HepG2 (cell line): ENCODE results near the gene GAS2L1. TPM values are rescaled to one million over a fixed set of nuclear protein-coding genes. Genes with fewer than 3 reads are reported as not detected.

Experiments
- DZIP1 ChIP-seq: sonication (generic); formaldehyde crosslinking; IDR thresholded peaks from 2 replicates; pipeline ENCODE4 v1.5.0; 2020; ENCODE audit warnings: mild to moderate bottlenecking, missing genetic modification reagents
- EEA1 ChIP-seq: sonication (generic); formaldehyde crosslinking; IDR thresholded peaks from 2 replicates; pipeline ENCODE4 v1.5.1; 2020; ENCODE audit warnings: mild to moderate bottlenecking, missing genetic modification reagents, borderline replicate concordance
- ELF1 ChIP-seq: sonication (generic); formaldehyde crosslinking; IDR thresholded peaks from 2 replicates; pipeline ENCODE4 v1.4.0; 2020; ENCODE audit warnings: missing genetic modification reagents
- IKZF4 ChIP-seq: sonication (generic); formaldehyde crosslinking; IDR thresholded peaks from 2 replicates; pipeline ENCODE4 v1.5.1; 2020; ENCODE audit warnings: borderline replicate concordance, mild to moderate bottlenecking, low read depth, missing genetic modification reagents; ENCODE audit errors: not compliant biosample characterization
- KAT2B ChIP-seq: fragments of 150-350 bp; IDR thresholded peaks from 2 replicates; pipeline ENCODE4 v1.6.1; 2014; ENCODE audit warnings: low read depth, low read length, borderline replicate concordance
- MEF2D ChIP-seq: sonication (generic); formaldehyde crosslinking; IDR thresholded peaks from 2 replicates; pipeline ENCODE4 v1.5.1; 2020; ENCODE audit warnings: mild to moderate bottlenecking, missing genetic modification reagents
- NFIC ChIP-seq: IDR thresholded peaks from 2 replicates; pipeline ENCODE4 v1.6.1; 2012; ENCODE audit warnings: mild to moderate bottlenecking, low read length, inconsistent platforms
- NFYC ChIP-seq: IDR thresholded peaks from 2 replicates; pipeline ENCODE4 v1.6.1; 2016; ENCODE audit warnings: missing genetic modification reagents, missing compliant biosample characterization
- POLR2A ChIP-seq, 2 experiments: IDR thresholded peaks; 2 replicates each; pipeline ENCODE4 v1.6.1; 2011; ENCODE audit warnings: low read depth in 2 of 2, low read length in 2 of 2, mild to moderate bottlenecking in 1 of 2, moderate library complexity in 1 of 2; ENCODE audit not compliant: insufficient read depth in 1 of 2
- SMC3 ChIP-seq: IDR thresholded peaks from 2 replicates; pipeline ENCODE4 v1.6.1; 2011; ENCODE audit warnings: low read length, improper control_type of control experiment
- SOX6 ChIP-seq, 2 experiments: fragments of 450-650 bp in 1 of 2; sonication (generic) in 1 of 2; formaldehyde crosslinking in 1 of 2; IDR thresholded peaks; 2 replicates each; pipeline versions ENCODE4 v1.4.0 to v1.6.1; 2017 to 2020; ENCODE audit warnings: antibody characterized with exemption in 1 of 2, mild to moderate bottlenecking in 1 of 2, missing genetic modification reagents in 1 of 2
- ZBTB34 ChIP-seq: sonication (generic); formaldehyde crosslinking; IDR thresholded peaks from 2 replicates; pipeline ENCODE4 v1.8.0; 2022; ENCODE audit warnings: mild to moderate bottlenecking, missing genetic modification reagents
- ZBTB46 ChIP-seq: sonication (generic); formaldehyde crosslinking; IDR thresholded peaks from 2 replicates; pipeline ENCODE4 v1.4.0; 2020; ENCODE audit warnings: mild to moderate bottlenecking, missing genetic modification reagents, borderline replicate concordance
- ZKSCAN1 ChIP-seq: fragments of 150-350 bp; IDR thresholded peaks from 2 replicates; pipeline ENCODE4 v1.6.1; 2014; ENCODE audit warnings: low read length
- ZNF224 ChIP-seq: sonication (generic); formaldehyde crosslinking; IDR thresholded peaks from 2 replicates; pipeline ENCODE4 v1.5.0; 2020; ENCODE audit warnings: mild to moderate bottlenecking, missing genetic modification reagents
- ZNF317 ChIP-seq: sonication (generic); formaldehyde crosslinking; IDR thresholded peaks from 2 replicates; pipeline ENCODE4 v1.5.0; 2020; ENCODE audit warnings: mild to moderate bottlenecking, missing genetic modification reagents
- ZNF556 ChIP-seq: sonication (generic); formaldehyde crosslinking; IDR thresholded peaks from 2 replicates; pipeline ENCODE4 v1.4.0; 2020; ENCODE audit warnings: mild to moderate bottlenecking, missing genetic modification reagents, borderline replicate concordance
- ZNF572 ChIP-seq: sonication (generic); formaldehyde crosslinking; IDR thresholded peaks from 2 replicates; pipeline ENCODE4 v1.5.1; 2020; ENCODE audit warnings: mild to moderate bottlenecking, missing genetic modification reagents
- ZNF75D ChIP-seq: sonication (generic); formaldehyde crosslinking; IDR thresholded peaks from 2 replicates; pipeline ENCODE4 v1.8.1; 2023; ENCODE audit warnings: missing genetic modification reagents, mild to moderate bottlenecking, borderline replicate concordance
- ZNF784 ChIP-seq: sonication (generic); formaldehyde crosslinking; IDR thresholded peaks from 2 replicates; pipeline ENCODE4 v1.5.1; 2020; ENCODE audit warnings: missing genetic modification reagents, mild to moderate bottlenecking, borderline replicate concordance
- ZNF883 ChIP-seq: sonication (generic); formaldehyde crosslinking; IDR thresholded peaks from 2 replicates; pipeline ENCODE4 v1.5.1; 2020; ENCODE audit warnings: mild to moderate bottlenecking, missing genetic modification reagents; ENCODE audit errors: not compliant biosample characterization
- polyA plus RNA-seq, 8 experiments: library from polyadenylated mRNA; depleted of rRNA in 3 of 8; stranded (reverse) in 7 of 8; unstranded in 1 of 8; fragments of >200 nt; fragmentation: Illumina TruSeq in 4 of 8; extraction: Trizol in 4 of 8; gene quantifications; 2 replicates each; pipeline versions ENCODE4 v1.2.1 to v1.2.3, GENCODE V29; 2011 to 2016; ENCODE audit warnings: low read depth in 4 of 8, missing spikeins in 1 of 8, mixed read lengths in 1 of 8; ENCODE audit not compliant: insufficient read depth in 1 of 8
- total RNA-seq, 5 experiments: library from RNA; depleted of rRNA; stranded (reverse); fragments of >200 nt; fragmentation: Illumina TruSeq; extraction: Trizol; gene quantifications; 2 replicates each; pipeline ENCODE4 v1.2.3, GENCODE V29; 2016; ENCODE audit warnings: low read depth in 1 of 5

The GAS2L1 gene
- total and polyA plus RNA-seq, 2 of the 13 experiments (the other 11 are each of a cell fraction or from before 2014, with no cell fraction given) = 1.8 to 3.3 TPM

GRCh38 chr22:29267858-29268510 lies 38.5 kb upstream of the GAS2L1 start, which contains the start of the genes EWSR1 and RHBDD3 (continued):
- TF ChIP-seq ZNF883 (CRISPR knock-in tag) (peak; percentile 16), MEF2D (CRISPR knock-in tag) (peak; percentile 80), ZBTB46 (no peak), DZIP1 (CRISPR knock-in tag) (no peak), ZNF572 (CRISPR knock-in tag) (0 out of 2 replicates have a peak, but pooled peaks have one; percentile 19), IKZF4 (peak; percentile 1), POLR2A (IDR thresholded peaks at IDR 0.05; ENCODE audit: insufficient read depth in 1 of 2, low read depth in 2 of 2, low read length in 2 of 2) (peak; percentile 84 to 88), ELF1 (CRISPR knock-in tag) (peak; percentile 19; the same call in 1 of the 2 replicates), ZNF224 (CRISPR knock-in tag) (peak; percentile 94), SMC3 (no peak), ZNF784 (CRISPR knock-in tag) (0 out of 2 replicates have a peak, but pooled peaks have one; percentile 96), ZBTB34 (CRISPR knock-in tag) (peak; percentile 41; the same call in 1 of the 2 replicates), ZNF317 (CRISPR knock-in tag) (peak; percentile 94), EEA1 (CRISPR knock-in tag) (no peak), KAT2B (no peak), NFYC (CRISPR knock-in tag) (0 out of 2 replicates have a peak, but pooled peaks have one; percentile 21), ZKSCAN1 (peak; percentile 46; the same call in 1 of the 2 replicates), ZNF556 (CRISPR knock-in tag) (peak; percentile 84; the same call in 1 of the 2 replicates), ZNF75D (0 out of 2 replicates have a peak, but pooled peaks have one; percentile 73), NFIC (peak; percentile 64; the same call in 1 of the 2 replicates), SOX6 (IDR thresholded peaks at IDR 0.05) (no peak), SOX6 (CRISPR knock-in tag; IDR thresholded peaks at IDR 0.05) (peak; percentile 69; the same call in 1 of the 2 replicates)
